Activated CD4-positive, alpha-beta T cell treated with anti-CD3 and anti-CD28 coated beads, Interleukin-2, Interleukin-6, amounts not matched to agents 100 ng/mL and 50 ng/mL, durations not matched to agents 16 hours and 8 hours (primary cell): ENCODE measurements around the gene CCT8.
"Not testable (repeated sequence)": the region's sequence is repeated elsewhere in the genome, so short reads cannot be mapped to it uniquely, and the experiment has no call there.

Experiments
- DNase-seq: peaks from one replicate; pipeline ENCODE4 v3.0.0-alpha.2; 2020

Gene CCT8

GRCh38 chr21:29011236-29011635 lies 62.2 kb downstream of the CCT8 start:
- DNase-seq: not testable (repeated sequence)

- DNase-seq: no peak
Observed at GRCh38 chr21:29008367-29008766, 65.1 kb downstream of the CCT8 start.

GRCh38 chr21:29007810-29008209 lies 65.6 kb downstream of the CCT8 start:
- DNase-seq: no peak

- DNase-seq: no peak
Observed at GRCh38 chr21:29007135-29007534, 66.3 kb downstream of the CCT8 start.
